ENCODE measurements around the gene NPHP4.

The NPHP4 gene

GRCh38 chr1:5976231-5976630 lies 16.0 kb downstream of the NPHP4 start:
- TF ChIP-seq CTCF (conservative IDR thresholded peaks at IDR 0.05; ENCODE audit: low read depth, low read length): no peak
- no peak for DNase-seq (ENCODE audit: low read depth)
- no peak overlapping the region for H3K4me3 ChIP-seq (ENCODE audit: low read depth, low read length)

- DNase-seq (ENCODE audit: low read depth): peak; percentile 84
- H3K4me3 ChIP-seq (ENCODE audit: low read depth, low read length): no peak overlapping the region
- TF ChIP-seq CTCF (conservative IDR thresholded peaks at IDR 0.05; ENCODE audit: low read depth, low read length): peak; percentile 95
Measured at GRCh38 chr1:5975133-5975880, 16.9 kb downstream of the NPHP4 start.

- H3K4me3 ChIP-seq (ENCODE audit: low read depth, low read length): no peak overlapping the region
- TF ChIP-seq CTCF (conservative IDR thresholded peaks at IDR 0.05; ENCODE audit: low read depth, low read length): no peak
- no peak for DNase-seq (ENCODE audit: low read depth)
Measured at GRCh38 chr1:5974631-5975030, 17.6 kb downstream of the NPHP4 start.

GRCh38 chr1:5973771-5974170 lies 18.5 kb downstream of the NPHP4 start:
- peak; percentile 66 for DNase-seq (ENCODE audit: low read depth)
- peak; percentile 60 for TF ChIP-seq CTCF (conservative IDR thresholded peaks at IDR 0.05; ENCODE audit: low read depth, low read length)
- H3K4me3 ChIP-seq (ENCODE audit: low read depth, low read length): no peak overlapping the region

GRCh38 chr1:5972198-5972520 lies 20.1 kb downstream of the NPHP4 start:
- no peak overlapping the region for H3K4me3 ChIP-seq (ENCODE audit: low read depth, low read length)
- no peak for DNase-seq (ENCODE audit: low read depth)
- no peak for TF ChIP-seq CTCF (conservative IDR thresholded peaks at IDR 0.05; ENCODE audit: low read depth, low read length)

GRCh38 chr1:5971471-5972197 lies 20.6 kb downstream of the NPHP4 start:
- no peak for TF ChIP-seq CTCF (conservative IDR thresholded peaks at IDR 0.05; ENCODE audit: low read depth, low read length)
- H3K4me3 ChIP-seq (ENCODE audit: low read depth, low read length): no peak overlapping the region
- no peak for DNase-seq (ENCODE audit: low read depth)
